Calu3 (cell line): ENCODE data around the gene TMEM44. TPM values are rescaled to one million over a fixed set of nuclear protein-coding genes. Genes with fewer than 3 reads are reported as not detected.
"Not testable (repeated sequence)": the region's sequence is repeated elsewhere in the genome, so short reads cannot be mapped to it uniquely, and the experiment has no call there.

Experiments
- BruUV-seq: library from RNA; stranded (reverse); fragments of 400-500 nt; replicated peaks from 2 replicates; lab custom pipeline; 2021; lab: Mats Ljungman, UMichigan
- CTCF ChIA-PET: fragments of 300-600 bp; sonication (Branson Sonifier 250); formaldehyde crosslinking; loops from one replicate; lab custom pipeline; 2022; ENCODE audit warnings: antibody characterized with exemption; lab: Charles Lee
- DNase-seq: peaks from one replicate; pipeline ENCODE4 v3.0.0; 2022
- H3K27ac Mint-ChIP-seq: one replicate; pipeline ENCODE4 v1.8.0; 2022; ENCODE audit warnings: mixed read lengths; ENCODE audit not compliant: unreplicated experiment
- H3K27me3 Mint-ChIP-seq: one replicate; pipeline ENCODE4 v1.8.0; 2022; ENCODE audit warnings: mixed read lengths; ENCODE audit not compliant: unreplicated experiment
- H3K36me3 Mint-ChIP-seq: one replicate; pipeline ENCODE4 v1.8.0; 2022; ENCODE audit warnings: mild to moderate bottlenecking, moderate library complexity, mixed read lengths; ENCODE audit not compliant: insufficient read depth, unreplicated experiment
- H3K4me1 Mint-ChIP-seq: one replicate; pipeline ENCODE4 v1.8.0; 2022; ENCODE audit warnings: mild to moderate bottlenecking, low read depth, mixed read lengths; ENCODE audit not compliant: unreplicated experiment
- H3K4me3 Mint-ChIP-seq: one replicate; pipeline ENCODE4 v1.8.0; 2022; ENCODE audit warnings: mild to moderate bottlenecking, low read depth, moderate library complexity, mixed read lengths; ENCODE audit not compliant: unreplicated experiment
- H3K9me3 Mint-ChIP-seq: one replicate; pipeline ENCODE4 v1.8.0; 2022; ENCODE audit warnings: low read depth, mixed read lengths; ENCODE audit not compliant: unreplicated experiment
- CTCF ChIP-seq: fragments of 200-600 bp; IDR thresholded peaks from one replicate; pipeline ENCODE4 v1.8.0; 2022; ENCODE audit warnings: antibody characterized with exemption; ENCODE audit not compliant: unreplicated experiment
- intact Hi-C: fragments of 100-400 bp; cut with micrococcal nuclease; formaldehyde crosslinking; loops from one replicate; pipeline ENCODE4 v1.10.0; 2022; ENCODE audit not compliant: unreplicated experiment
- total RNA-seq: library from RNA; stranded (reverse); gene quantifications from 2 replicates; pipeline ENCODE4 v1.2.3, GENCODE V29; 2022

The TMEM44 gene
- total RNA-seq, 1 experiment from 2014 or later = 52.6 TPM

- intact Hi-C loops = no loop called here
- Mint-ChIP-seq H3K4me3 (no peak overlapping the region), H3K36me3 (no peaks in the 10 kb centered on the region), H3K9me3 (no peaks in the 10 kb centered on the region), H3K27ac (no peak overlapping the region), H3K4me1 (no peaks in the 10 kb centered on the region), H3K27me3 (no peaks in the 10 kb centered on the region)
- DNase-seq = no peak
- no peak for TF ChIP-seq CTCF
- BruUV-seq = no TSS peak
- CTCF ChIA-PET = interaction anchor here (0.8 kb wide), 1 partner anchor 11 kb away, joined by 3 read pairs; no protein-coding TSS in a partner anchor
Observed at GRCh38 chr3:194548346-194549321, 84.6 kb downstream of the TMEM44 start.

- Mint-ChIP-seq H3K36me3 (no peaks in the 10 kb centered on the region), H3K4me1 (no peaks in the 10 kb centered on the region), H3K4me3 (no peak overlapping the region), H3K27me3 (no peaks in the 10 kb centered on the region), H3K27ac (no peak overlapping the region), H3K9me3 (no peaks in the 10 kb centered on the region)
- intact Hi-C loops = no loop called here
- BruUV-seq = no TSS peak
- no peak for DNase-seq
- CTCF ChIA-PET = no interaction called here
- TF ChIP-seq CTCF = no peak
Observed at GRCh38 chr3:194547042-194547441, 86.2 kb downstream of the TMEM44 start.

GRCh38 chr3:194545538-194545937 lies 87.7 kb downstream of the TMEM44 start:
- H3K9me3 Mint-ChIP-seq, intact Hi-C loops, CTCF ChIA-PET, BruUV-seq, H3K4me3 Mint-ChIP-seq, H3K4me1 Mint-ChIP-seq, DNase-seq, H3K36me3 Mint-ChIP-seq, H3K27ac Mint-ChIP-seq, H3K27me3 Mint-ChIP-seq: not testable (repeated sequence)

- no peak overlapping the region for H3K4me3 Mint-ChIP-seq
- H3K27ac Mint-ChIP-seq = no peak overlapping the region
- CTCF ChIA-PET = no interaction called here
- no peaks in the 10 kb centered on the region for H3K9me3 Mint-ChIP-seq
- BruUV-seq = no TSS peak
- intact Hi-C loops = no loop called here
- H3K4me1 Mint-ChIP-seq = peaks cover 6% of the 10 kb centered on the region
- no peak for TF ChIP-seq CTCF
- H3K27me3 Mint-ChIP-seq = no peaks in the 10 kb centered on the region
- H3K36me3 Mint-ChIP-seq = no peaks in the 10 kb centered on the region
- no peak for DNase-seq
Observed at GRCh38 chr3:194543550-194543949, 89.7 kb downstream of the TMEM44 start.

GRCh38 chr3:194541483-194541882 lies 91.7 kb downstream of the TMEM44 start:
- no peak overlapping the region for H3K27ac Mint-ChIP-seq
- peaks cover 27% of the 10 kb centered on the region for H3K4me1 Mint-ChIP-seq
- CTCF ChIA-PET = no interaction called here
- no TSS peak for BruUV-seq
- no peaks in the 10 kb centered on the region for H3K27me3 Mint-ChIP-seq
- intact Hi-C loops = no loop called here
- no peaks in the 10 kb centered on the region for H3K9me3 Mint-ChIP-seq
- H3K4me3 Mint-ChIP-seq = no peak overlapping the region
- no peak for DNase-seq
- no peak for TF ChIP-seq CTCF
- peaks cover 10% of the 10 kb centered on the region for H3K36me3 Mint-ChIP-seq
